ENCODE measurements around the gene PPP4R4.

Gene PPP4R4

GRCh38 chr14:94203473-94204210 lies 29.5 kb downstream of the PPP4R4 start:
- H4K8ac ChIP-seq (ENCODE audit: low read length), result no peak overlapping the region
- no peak overlapping the region for H2AK5ac ChIP-seq (ENCODE audit: low read length, severe bottlenecking)
- H3K4ac ChIP-seq (ENCODE audit: low read depth in 1 of 2, low read length in 2 of 2), result no peak overlapping the region
- no peak overlapping the region for H2BK15ac ChIP-seq (ENCODE audit: low read depth, poor library complexity, severe bottlenecking)
- no peak overlapping the region for H3K9ac ChIP-seq (ENCODE audit: low read length)
- no peak overlapping the region for H3K18ac ChIP-seq (ENCODE audit: low read depth in 1 of 2, low read length in 2 of 2)
- DNase-seq, result no peak
- no peak overlapping the region for H3K14ac ChIP-seq (ENCODE audit: low read length in 2 of 2)
- WGBS, result 38% methylated on average over 1 of the region's 2 CpGs
- H3K36me3 ChIP-seq (ENCODE audit: control insufficient read depth in 1 of 2, insufficient read depth in 2 of 2, low read depth in 1 of 2, low read length in 2 of 2), result no peaks in the 10 kb centered on the region
- no peak overlapping the region for H2BK5ac ChIP-seq (ENCODE audit: low read depth, low read length, poor library complexity, severe bottlenecking)
- no peaks in the 10 kb centered on the region for H3K9me3 ChIP-seq (ENCODE audit: control insufficient read depth, low read length)
- no peak overlapping the region for H3K23ac ChIP-seq (ENCODE audit: low read length in 2 of 2)
- no peaks in the 10 kb centered on the region for H3K79me1 ChIP-seq (replicated peaks; ENCODE audit: low read length, poor library complexity, severe bottlenecking)
- no peak overlapping the region for H4K91ac ChIP-seq (ENCODE audit: low read length)
- H3K4me3 ChIP-seq (ENCODE audit: insufficient read depth in 1 of 2, low read depth in 1 of 2, low read length in 2 of 2), result no peak overlapping the region
- no peak overlapping the region for H2BK12ac ChIP-seq (ENCODE audit: low read length in 2 of 2)
- no peak overlapping the region for H2AFZ ChIP-seq (ENCODE audit: low read depth, low read length)
- H3K27ac ChIP-seq (ENCODE audit: low read length, poor library complexity, severe bottlenecking), result no peak overlapping the region
- H3K27me3 ChIP-seq (ENCODE audit: control insufficient read depth in 1 of 2, insufficient read depth in 1 of 2, low read length in 2 of 2), result no peaks in the 10 kb centered on the region
- no peak overlapping the region for H2BK120ac ChIP-seq (ENCODE audit: low read depth, low read length)
- no peaks in the 10 kb centered on the region for H3K4me1 ChIP-seq (ENCODE audit: control insufficient read depth, insufficient read depth, low read depth, low read length)
- H3K4me2 ChIP-seq (ENCODE audit: low read length, poor library complexity, severe bottlenecking), result no peak overlapping the region

GRCh38 chr14:94213021-94213420 lies 38.9 kb downstream of the PPP4R4 start:
- Histone ChIP-seq H3K9me3 (ENCODE audit: control insufficient read depth, low read length) (peaks cover 9% of the 10 kb centered on the region), H2AK5ac (ENCODE audit: low read length, severe bottlenecking) (no peak overlapping the region), H3K4me3 (ENCODE audit: insufficient read depth in 1 of 2, low read depth in 1 of 2, low read length in 2 of 2) (no peak overlapping the region), H2BK15ac (ENCODE audit: low read depth, poor library complexity, severe bottlenecking) (no peak overlapping the region), H3K9ac (ENCODE audit: low read length) (no peak overlapping the region), H2BK120ac (ENCODE audit: low read depth, low read length) (no peak overlapping the region), H2BK5ac (ENCODE audit: low read depth, low read length, poor library complexity, severe bottlenecking) (no peak overlapping the region), H4K8ac (ENCODE audit: low read length) (no peak overlapping the region), H2BK12ac (ENCODE audit: low read length in 2 of 2) (no peak overlapping the region), H3K4me2 (ENCODE audit: low read length, poor library complexity, severe bottlenecking) (no peak overlapping the region), H3K79me1 (replicated peaks; ENCODE audit: low read length, poor library complexity, severe bottlenecking) (no peaks in the 10 kb centered on the region), H3K14ac (ENCODE audit: low read length in 2 of 2) (no peak overlapping the region), H3K23ac (ENCODE audit: low read length in 2 of 2) (no peak overlapping the region), H4K91ac (ENCODE audit: low read length) (no peak overlapping the region), H3K27me3 (ENCODE audit: control insufficient read depth in 1 of 2, insufficient read depth in 1 of 2, low read length in 2 of 2) (no peaks in the 10 kb centered on the region), H3K27ac (ENCODE audit: low read length, poor library complexity, severe bottlenecking) (no peak overlapping the region), H3K36me3 (ENCODE audit: control insufficient read depth in 1 of 2, insufficient read depth in 2 of 2, low read depth in 1 of 2, low read length in 2 of 2) (no peaks in the 10 kb centered on the region), H3K18ac (ENCODE audit: low read depth in 1 of 2, low read length in 2 of 2) (no peak overlapping the region), H3K4me1 (ENCODE audit: control insufficient read depth, insufficient read depth, low read depth, low read length) (no peaks in the 10 kb centered on the region), H3K4ac (ENCODE audit: low read depth in 1 of 2, low read length in 2 of 2) (no peak overlapping the region), H2AFZ (ENCODE audit: low read depth, low read length) (no peak overlapping the region)
- no peak for DNase-seq
- WGBS, result no CpG with 5 or more reads among the region's 1 CpG

- Histone ChIP-seq H4K8ac (ENCODE audit: low read length) (no peak overlapping the region), H3K36me3 (ENCODE audit: control insufficient read depth in 1 of 2, insufficient read depth in 2 of 2, low read depth in 1 of 2, low read length in 2 of 2) (no peaks in the 10 kb centered on the region), H3K27me3 (ENCODE audit: control insufficient read depth in 1 of 2, insufficient read depth in 1 of 2, low read length in 2 of 2) (no peaks in the 10 kb centered on the region), H3K23ac (ENCODE audit: low read length in 2 of 2) (no peak overlapping the region), H2AK5ac (ENCODE audit: low read length, severe bottlenecking) (no peak overlapping the region), H3K14ac (ENCODE audit: low read length in 2 of 2) (no peak overlapping the region), H3K9me3 (ENCODE audit: control insufficient read depth, low read length) (peaks cover 9% of the 10 kb centered on the region), H2AFZ (ENCODE audit: low read depth, low read length) (no peak overlapping the region), H3K4me3 (ENCODE audit: insufficient read depth in 1 of 2, low read depth in 1 of 2, low read length in 2 of 2) (no peak overlapping the region), H3K4ac (ENCODE audit: low read depth in 1 of 2, low read length in 2 of 2) (no peak overlapping the region), H2BK5ac (ENCODE audit: low read depth, low read length, poor library complexity, severe bottlenecking) (no peak overlapping the region), H2BK12ac (ENCODE audit: low read length in 2 of 2) (no peak overlapping the region), H3K18ac (ENCODE audit: low read depth in 1 of 2, low read length in 2 of 2) (no peak overlapping the region), H3K9ac (ENCODE audit: low read length) (no peak overlapping the region), H3K27ac (ENCODE audit: low read length, poor library complexity, severe bottlenecking) (no peak overlapping the region), H4K91ac (ENCODE audit: low read length) (no peak overlapping the region), H2BK15ac (ENCODE audit: low read depth, poor library complexity, severe bottlenecking) (no peak overlapping the region), H3K4me1 (ENCODE audit: control insufficient read depth, insufficient read depth, low read depth, low read length) (no peaks in the 10 kb centered on the region), H2BK120ac (ENCODE audit: low read depth, low read length) (no peak overlapping the region), H3K4me2 (ENCODE audit: low read length, poor library complexity, severe bottlenecking) (no peak overlapping the region), H3K79me1 (replicated peaks; ENCODE audit: low read length, poor library complexity, severe bottlenecking) (no peaks in the 10 kb centered on the region)
- no peak for DNase-seq
- 44% methylated on average over 1 of the region's 2 CpGs for WGBS
These were observed 39.6 kb downstream of the PPP4R4 start for GRCh38 chr14:94213741-94214140.

- H3K36me3 ChIP-seq (ENCODE audit: control insufficient read depth in 1 of 2, insufficient read depth in 2 of 2, low read depth in 1 of 2, low read length in 2 of 2), result no peaks in the 10 kb centered on the region
- no peak overlapping the region for H3K4me2 ChIP-seq (ENCODE audit: low read length, poor library complexity, severe bottlenecking)
- H3K9ac ChIP-seq (ENCODE audit: low read length), result no peak overlapping the region
- WGBS, result 62% methylated on average over 2 of the region's 2 CpGs
- no peaks in the 10 kb centered on the region for H3K79me1 ChIP-seq (replicated peaks; ENCODE audit: low read length, poor library complexity, severe bottlenecking)
- H3K4me1 ChIP-seq (ENCODE audit: control insufficient read depth, insufficient read depth, low read depth, low read length), result no peaks in the 10 kb centered on the region
- no peak overlapping the region for H2AK5ac ChIP-seq (ENCODE audit: low read length, severe bottlenecking)
- no peak overlapping the region for H2BK5ac ChIP-seq (ENCODE audit: low read depth, low read length, poor library complexity, severe bottlenecking)
- H3K4ac ChIP-seq (ENCODE audit: low read depth in 1 of 2, low read length in 2 of 2), result no peak overlapping the region
- no peak overlapping the region for H3K23ac ChIP-seq (ENCODE audit: low read length in 2 of 2)
- H2AFZ ChIP-seq (ENCODE audit: low read depth, low read length), result no peak overlapping the region
- no peak overlapping the region for H3K4me3 ChIP-seq (ENCODE audit: insufficient read depth in 1 of 2, low read depth in 1 of 2, low read length in 2 of 2)
- DNase-seq, result no peak
- no peak overlapping the region for H2BK120ac ChIP-seq (ENCODE audit: low read depth, low read length)
- no peak overlapping the region for H4K8ac ChIP-seq (ENCODE audit: low read length)
- H3K18ac ChIP-seq (ENCODE audit: low read depth in 1 of 2, low read length in 2 of 2), result no peak overlapping the region
- H3K27ac ChIP-seq (ENCODE audit: low read length, poor library complexity, severe bottlenecking), result no peak overlapping the region
- H2BK15ac ChIP-seq (ENCODE audit: low read depth, poor library complexity, severe bottlenecking), result no peak overlapping the region
- no peak overlapping the region for H2BK12ac ChIP-seq (ENCODE audit: low read length in 2 of 2)
- H3K14ac ChIP-seq (ENCODE audit: low read length in 2 of 2), result no peak overlapping the region
- no peaks in the 10 kb centered on the region for H3K27me3 ChIP-seq (ENCODE audit: control insufficient read depth in 1 of 2, insufficient read depth in 1 of 2, low read length in 2 of 2)
- no peak overlapping the region for H4K91ac ChIP-seq (ENCODE audit: low read length)
- H3K9me3 ChIP-seq (ENCODE audit: control insufficient read depth, low read length), result peaks cover 15% of the 10 kb centered on the region
These were observed 43.0 kb downstream of the PPP4R4 start for GRCh38 chr14:94217116-94217515.

All from mesenchymal stem cell (in vitro differentiated cells and primary cell).